Esophagus squamous epithelium (tissue), 4 donors: ENCODE measurements around the gene PDK4.

Source experiments
- POLR2A ChIP-seq, 4 donors: fragments of 450-650 bp; IDR thresholded peaks; one replicate each; pipeline ENCODE4 v1.6.1; 2017; ENCODE audit warnings: antibody characterized with exemption in 4 of 4, mild to moderate bottlenecking in 4 of 4, moderate library complexity in 3 of 4
- TF ChIP-seq, protein P1 (sequence below), 6 experiments: fragments of 450-650 bp in 4 of 6; fragments of 200-600 bp in 2 of 6; sonication (generic) in 2 of 6; IDR thresholded peaks; one replicate each; pipeline ENCODE4 v1.5.1; 2016 to 2019; ENCODE audit warnings: antibody characterized with exemption in 6 of 6, mild to moderate bottlenecking in 4 of 6, moderate library complexity in 4 of 6

DNA sequence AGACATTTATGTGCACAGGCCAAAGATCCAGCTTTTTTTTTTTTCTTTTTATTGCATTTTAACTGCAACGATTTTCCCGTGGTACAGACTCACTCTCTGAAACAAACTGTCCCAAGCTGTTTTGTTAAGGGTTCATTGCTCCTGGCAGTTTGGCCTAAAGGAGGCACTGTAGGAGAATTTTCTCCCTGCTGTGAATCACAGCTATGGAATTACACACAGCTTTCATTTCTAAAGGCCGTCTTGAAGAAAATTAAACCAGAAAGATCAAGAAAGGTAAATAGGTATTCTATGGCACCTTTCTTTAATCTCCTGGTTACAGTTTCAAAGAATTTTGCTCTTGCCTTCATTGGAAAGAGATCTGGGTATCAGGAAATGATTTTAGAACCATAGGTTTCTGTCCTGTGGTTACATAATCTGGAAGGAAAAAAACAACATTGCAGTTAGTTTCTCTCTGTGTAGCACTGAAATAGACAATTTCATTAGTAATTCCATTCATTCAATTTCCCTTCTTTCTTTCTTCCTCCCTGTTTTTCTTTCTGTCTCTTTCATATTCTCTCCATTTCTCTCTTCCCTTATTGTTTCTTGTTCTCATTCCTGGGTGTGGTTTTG, 51.2 kb downstream of the PDK4 start:
- no peak for TF ChIP-seq POLR2A (IDR thresholded peaks at IDR 0.05)
- TF ChIP-seq, protein P1, sequence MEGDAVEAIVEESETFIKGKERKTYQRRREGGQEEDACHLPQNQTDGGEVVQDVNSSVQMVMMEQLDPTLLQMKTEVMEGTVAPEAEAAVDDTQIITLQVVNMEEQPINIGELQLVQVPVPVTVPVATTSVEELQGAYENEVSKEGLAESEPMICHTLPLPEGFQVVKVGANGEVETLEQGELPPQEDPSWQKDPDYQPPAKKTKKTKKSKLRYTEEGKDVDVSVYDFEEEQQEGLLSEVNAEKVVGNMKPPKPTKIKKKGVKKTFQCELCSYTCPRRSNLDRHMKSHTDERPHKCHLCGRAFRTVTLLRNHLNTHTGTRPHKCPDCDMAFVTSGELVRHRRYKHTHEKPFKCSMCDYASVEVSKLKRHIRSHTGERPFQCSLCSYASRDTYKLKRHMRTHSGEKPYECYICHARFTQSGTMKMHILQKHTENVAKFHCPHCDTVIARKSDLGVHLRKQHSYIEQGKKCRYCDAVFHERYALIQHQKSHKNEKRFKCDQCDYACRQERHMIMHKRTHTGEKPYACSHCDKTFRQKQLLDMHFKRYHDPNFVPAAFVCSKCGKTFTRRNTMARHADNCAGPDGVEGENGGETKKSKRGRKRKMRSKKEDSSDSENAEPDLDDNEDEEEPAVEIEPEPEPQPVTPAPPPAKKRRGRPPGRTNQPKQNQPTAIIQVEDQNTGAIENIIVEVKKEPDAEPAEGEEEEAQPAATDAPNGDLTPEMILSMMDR (IDR thresholded peaks at IDR 0.05) = peak; percentile 22 to 75 (median 70)
